Neural progenitor cell (in vitro differentiated cells): Measurements from ENCODE around the gene HYOU1. TPM values are rescaled to one million over a fixed set of nuclear protein-coding genes. Genes with fewer than 3 reads are reported as not detected.

Source experiments
- DNase-seq: peaks from one replicate; pipeline ENCODE4 v3.0.0-alpha.2; 2016; ENCODE audit warnings: low spot score
- H2AFZ ChIP-seq: fragments of 200-600 bp; sonication (generic); replicated peaks from 2 replicates; pipeline ENCODE4 v1.6.1; 2016; ENCODE audit warnings: antibody characterized with exemption
- H3F3A ChIP-seq: fragments of 200-600 bp; sonication (generic); 2 replicates; pipeline ENCODE4 v1.6.1; 2016; ENCODE audit warnings: antibody characterized with exemption, low read depth
- H3K27ac ChIP-seq: fragments of 200-600 bp; sonication (generic); 2 replicates; pipeline ENCODE4 v1.5.1; 2016; ENCODE audit warnings: mild to moderate bottlenecking
- H3K27me3 ChIP-seq: fragments of 200-600 bp; sonication (generic); 2 replicates; pipeline ENCODE4 v1.6.1; 2016; ENCODE audit warnings: mild to moderate bottlenecking, moderate library complexity
- H3K36me3 ChIP-seq: fragments of 200-600 bp; sonication (generic); 2 replicates; pipeline ENCODE4 v1.5.1; 2016
- H3K4me1 ChIP-seq: fragments of 200-600 bp; sonication (generic); 2 replicates; pipeline ENCODE4 v1.6.1; 2016; ENCODE audit warnings: mixed run types
- H3K4me2 ChIP-seq: fragments of 200-600 bp; sonication (generic); 2 replicates; pipeline ENCODE4 v1.6.1; 2016
- H3K4me3 ChIP-seq: fragments of 200-600 bp; sonication (generic); 2 replicates; pipeline ENCODE4 v1.5.1; 2016
- H3K79me2 ChIP-seq: fragments of 200-600 bp; sonication (generic); 2 replicates; pipeline ENCODE4 v1.6.1; 2016; ENCODE audit warnings: low read depth
- H3K9ac ChIP-seq: fragments of 200-600 bp; sonication (generic); 2 replicates; pipeline ENCODE4 v1.6.1; 2016
- H3K9me3 ChIP-seq: fragments of 200-600 bp; sonication (generic); 2 replicates; pipeline ENCODE4 v1.5.1; 2016; ENCODE audit warnings: low read depth
- H4K20me1 ChIP-seq: fragments of 200-600 bp; sonication (generic); 2 replicates; pipeline ENCODE4 v1.6.1; 2016; ENCODE audit warnings: low read depth
- H3K27ac Mint-ChIP-seq: 3 replicates; pipeline ENCODE4 v1.8.0; 2021; ENCODE audit warnings: mixed read lengths
- H3K27me3 Mint-ChIP-seq: 2 replicates; pipeline ENCODE4 v1.8.0; 2022; ENCODE audit warnings: low read depth, mild to moderate bottlenecking, inconsistent platforms, moderate library complexity, mixed read lengths; ENCODE audit not compliant: insufficient read depth
- H3K36me3 Mint-ChIP-seq: 3 replicates; pipeline ENCODE4 v1.8.0; 2021; ENCODE audit warnings: mixed read lengths
- H3K4me1 Mint-ChIP-seq: 3 replicates; pipeline ENCODE4 v1.8.0; 2021; ENCODE audit warnings: mixed read lengths
- H3K4me3 Mint-ChIP-seq: 3 replicates; pipeline ENCODE4 v1.8.0; 2021; ENCODE audit warnings: mild to moderate bottlenecking, moderate library complexity, mixed read lengths
- H3K9me3 Mint-ChIP-seq: 3 replicates; pipeline ENCODE4 v1.8.0; 2020; ENCODE audit warnings: mixed read lengths
- EZH2 ChIP-seq: fragments of 200-600 bp; sonication (generic); IDR thresholded peaks from 2 replicates; pipeline ENCODE4 v1.6.1; 2017; ENCODE audit warnings: antibody characterized with exemption, mild to moderate bottlenecking, moderate library complexity
- EZH2phosphoT487 ChIP-seq: fragments of 200-600 bp; sonication (generic); IDR thresholded peaks from 2 replicates; pipeline ENCODE4 v1.6.1; 2017; ENCODE audit warnings: antibody characterized with exemption
- total RNA-seq: library from RNA; depleted of rRNA; stranded (reverse); fragments of >200 nt; gene quantifications from 2 replicates; pipeline ENCODE4 v1.2.3, GENCODE V29; 2015; ENCODE audit warnings: low replicate concordance
- TF ChIP-seq, protein P1 (sequence below): fragments of 200-600 bp; sonication (generic); IDR thresholded peaks from 2 replicates; pipeline ENCODE4 v1.5.1; 2017; ENCODE audit warnings: antibody characterized with exemption, mild to moderate bottlenecking

Gene HYOU1
- total RNA-seq, 1 donor from 2014 or later: 129 TPM

DNA sequence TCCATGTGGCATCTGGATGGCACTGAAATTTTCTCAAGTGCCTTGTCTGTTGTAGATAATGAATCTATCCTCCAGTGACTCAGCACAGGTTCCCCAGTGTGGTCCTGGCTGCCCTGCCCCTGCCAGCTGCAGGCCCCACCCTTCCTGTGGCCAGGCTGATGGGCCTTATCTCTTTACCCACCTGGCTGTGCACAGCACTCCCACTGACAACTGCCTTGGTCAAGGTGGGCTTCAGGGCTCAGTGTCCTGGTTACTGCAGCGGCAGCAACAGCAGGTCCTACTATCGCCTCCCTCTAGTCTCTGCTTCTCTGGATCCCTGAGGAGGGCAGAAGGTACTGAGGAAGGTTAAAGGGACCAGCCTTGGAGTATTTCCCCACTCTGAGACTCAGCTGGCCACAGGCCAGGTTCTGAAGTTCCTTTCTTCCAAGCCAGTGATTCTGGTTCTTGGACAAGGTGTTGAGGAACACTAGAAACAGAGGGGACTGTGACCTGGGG, 30.8 kb upstream of the HYOU1 start:
- no peaks in the 10 kb centered on the region for H3K27me3 ChIP-seq
- H4K20me1 ChIP-seq: peaks cover 44% of the 10 kb centered on the region
- TF ChIP-seq, protein P1, sequence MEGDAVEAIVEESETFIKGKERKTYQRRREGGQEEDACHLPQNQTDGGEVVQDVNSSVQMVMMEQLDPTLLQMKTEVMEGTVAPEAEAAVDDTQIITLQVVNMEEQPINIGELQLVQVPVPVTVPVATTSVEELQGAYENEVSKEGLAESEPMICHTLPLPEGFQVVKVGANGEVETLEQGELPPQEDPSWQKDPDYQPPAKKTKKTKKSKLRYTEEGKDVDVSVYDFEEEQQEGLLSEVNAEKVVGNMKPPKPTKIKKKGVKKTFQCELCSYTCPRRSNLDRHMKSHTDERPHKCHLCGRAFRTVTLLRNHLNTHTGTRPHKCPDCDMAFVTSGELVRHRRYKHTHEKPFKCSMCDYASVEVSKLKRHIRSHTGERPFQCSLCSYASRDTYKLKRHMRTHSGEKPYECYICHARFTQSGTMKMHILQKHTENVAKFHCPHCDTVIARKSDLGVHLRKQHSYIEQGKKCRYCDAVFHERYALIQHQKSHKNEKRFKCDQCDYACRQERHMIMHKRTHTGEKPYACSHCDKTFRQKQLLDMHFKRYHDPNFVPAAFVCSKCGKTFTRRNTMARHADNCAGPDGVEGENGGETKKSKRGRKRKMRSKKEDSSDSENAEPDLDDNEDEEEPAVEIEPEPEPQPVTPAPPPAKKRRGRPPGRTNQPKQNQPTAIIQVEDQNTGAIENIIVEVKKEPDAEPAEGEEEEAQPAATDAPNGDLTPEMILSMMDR: no peak
- TF ChIP-seq EZH2 (no peak), EZH2phosphoT487 (no peak)
- H3K27ac ChIP-seq: no peak overlapping the region
- no peak overlapping the region for H3K4me3 ChIP-seq
- no peak for DNase-seq
- no peak overlapping the region for H2AFZ ChIP-seq
- H3K4me1 ChIP-seq: peaks cover 20% of the 10 kb centered on the region
- Mint-ChIP-seq H3K4me3 (peak overlapping the region; percentile 55), H3K36me3 (peaks cover 12% of the 10 kb centered on the region), H3K9me3 (no peaks in the 10 kb centered on the region), H3K27me3 (peaks cover 7% of the 10 kb centered on the region), H3K4me1 (peaks cover 40% of the 10 kb centered on the region), H3K27ac (no peak overlapping the region)
- H3K79me2 ChIP-seq: peaks cover 44% of the 10 kb centered on the region
- H3K36me3 ChIP-seq: no peaks in the 10 kb centered on the region
- peaks cover 46% of the 10 kb centered on the region for H3F3A ChIP-seq
- no peak overlapping the region for H3K9ac ChIP-seq
- H3K9me3 ChIP-seq: no peaks in the 10 kb centered on the region
- H3K4me2 ChIP-seq: no peak overlapping the region

DNA sequence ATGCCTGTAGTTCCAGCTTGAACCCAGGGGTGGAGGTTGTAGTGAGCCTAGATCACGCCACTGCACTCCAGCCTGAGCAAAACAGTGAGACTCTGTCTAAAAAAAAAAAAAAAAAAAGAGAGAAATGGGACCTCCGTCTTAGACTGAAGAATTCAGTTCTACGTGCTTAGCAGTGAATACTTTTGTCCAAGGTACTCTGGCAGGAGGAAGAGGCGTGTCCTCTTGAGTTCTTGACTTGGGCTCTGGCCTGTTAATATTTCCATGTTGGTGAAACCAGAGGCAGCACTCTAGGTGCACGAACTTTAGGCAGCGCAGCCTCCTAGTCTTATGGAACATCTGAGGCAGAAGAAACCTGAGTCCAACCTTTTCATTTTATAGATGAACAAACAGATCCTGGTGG, 30.1 kb upstream of the HYOU1 start:
- Histone ChIP-seq H3K27ac (no peak overlapping the region), H3K79me2 (peaks cover 37% of the 10 kb centered on the region), H3K9me3 (no peaks in the 10 kb centered on the region), H3K4me1 (peaks cover 13% of the 10 kb centered on the region), H2AFZ (no peak overlapping the region), H3K4me2 (no peak overlapping the region), H4K20me1 (peaks cover 37% of the 10 kb centered on the region), H3K36me3 (no peaks in the 10 kb centered on the region), H3K27me3 (no peaks in the 10 kb centered on the region), H3K4me3 (no peak overlapping the region), H3F3A (peaks cover 45% of the 10 kb centered on the region), H3K9ac (no peak overlapping the region)
- H3K27me3 Mint-ChIP-seq: peaks cover 4% of the 10 kb centered on the region
- H3K27ac Mint-ChIP-seq: no peak overlapping the region
- TF ChIP-seq EZH2phosphoT487: no peak
- H3K9me3 Mint-ChIP-seq: no peaks in the 10 kb centered on the region
- no peak for DNase-seq
- peaks cover 7% of the 10 kb centered on the region for H3K36me3 Mint-ChIP-seq
- H3K4me3 Mint-ChIP-seq: peak overlapping the region; percentile 55
- peaks cover 34% of the 10 kb centered on the region for H3K4me1 Mint-ChIP-seq

DNA sequence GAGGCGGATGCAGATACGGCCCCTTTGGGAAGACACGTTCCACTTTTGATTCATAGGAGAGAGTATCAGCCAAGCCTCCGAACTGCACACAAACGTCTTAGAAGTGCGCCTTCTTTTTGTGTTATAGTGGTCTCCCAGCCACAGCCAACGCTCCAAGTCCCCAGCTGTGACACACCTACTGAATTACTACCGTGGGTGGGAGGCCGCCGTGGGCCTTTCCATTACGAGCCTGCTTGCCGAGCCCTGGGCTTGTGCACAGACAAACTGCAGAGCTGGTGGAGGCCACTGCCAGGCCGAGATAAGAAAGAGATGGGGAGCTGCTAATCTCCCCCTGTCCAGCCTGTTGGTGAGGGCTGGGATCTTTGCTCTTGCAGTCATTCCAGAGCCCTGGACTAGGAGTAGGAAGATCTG, 28.4 kb upstream of the HYOU1 start:
- H3K79me2 ChIP-seq: peaks cover 29% of the 10 kb centered on the region
- no peaks in the 10 kb centered on the region for H3K27me3 ChIP-seq
- peak overlapping the region; percentile 53 for H3K9ac ChIP-seq
- H3K9me3 Mint-ChIP-seq: no peaks in the 10 kb centered on the region
- no peak for TF ChIP-seq EZH2phosphoT487
- TF ChIP-seq EZH2: no peak
- TF ChIP-seq, protein P1: no peak
- no peaks in the 10 kb centered on the region for H3K36me3 ChIP-seq
- DNase-seq: peak; percentile 34
- peaks cover 5% of the 10 kb centered on the region for H3K4me1 ChIP-seq
- H3K4me2 ChIP-seq: peak overlapping the region; percentile 90
- peaks cover 4% of the 10 kb centered on the region for H3K27me3 Mint-ChIP-seq
- H4K20me1 ChIP-seq: peaks cover 21% of the 10 kb centered on the region
- peaks cover 30% of the 10 kb centered on the region for H3F3A ChIP-seq
- peak overlapping the region; percentile 98 for H3K4me3 Mint-ChIP-seq
- peak overlapping the region; percentile 71 for H3K4me3 ChIP-seq
- H2AFZ ChIP-seq: no peak overlapping the region
- peak overlapping the region; percentile 2 for H3K27ac ChIP-seq
- H3K9me3 ChIP-seq: no peaks in the 10 kb centered on the region
- H3K4me1 Mint-ChIP-seq: peaks cover 22% of the 10 kb centered on the region
- H3K27ac Mint-ChIP-seq: peak overlapping the region; percentile 94
- peaks cover 6% of the 10 kb centered on the region for H3K36me3 Mint-ChIP-seq

DNA sequence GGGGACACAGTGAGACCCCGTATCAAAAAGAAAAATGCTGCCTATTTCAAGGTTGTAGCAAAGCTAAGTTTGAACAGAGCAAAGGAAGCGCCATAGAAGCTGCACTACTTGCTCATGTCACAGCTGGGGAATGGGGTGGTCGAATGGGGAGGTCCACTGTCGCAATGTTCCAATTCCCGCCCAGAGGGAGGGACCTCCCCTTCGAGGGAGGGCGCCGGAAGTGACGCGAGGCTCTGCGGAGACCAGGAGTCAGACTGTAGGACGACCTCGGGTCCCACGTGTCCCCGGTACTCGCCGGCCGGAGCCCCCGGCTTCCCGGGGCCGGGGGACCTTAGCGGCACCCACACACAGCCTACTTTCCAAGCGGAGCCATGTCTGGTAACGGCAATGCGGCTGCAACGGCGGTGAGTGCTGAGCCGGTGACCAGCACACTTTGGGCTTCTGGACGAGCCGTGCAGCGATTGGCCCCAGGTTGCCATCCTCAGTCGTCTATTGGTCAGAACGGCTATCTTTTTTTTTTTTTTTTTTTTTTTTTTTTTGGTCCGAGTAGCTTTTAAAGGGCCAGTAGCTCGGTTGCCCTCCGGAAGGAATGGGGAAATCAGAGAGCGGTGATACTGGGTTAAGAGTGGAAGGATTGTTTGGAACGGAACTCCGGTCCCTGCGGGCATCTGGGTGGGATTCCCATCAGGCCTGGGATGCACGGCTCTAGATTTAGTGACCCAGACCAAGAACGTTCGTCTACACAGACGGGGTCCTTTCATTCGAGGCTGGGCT, 27.8 kb upstream of the HYOU1 start, which contains the start of gene HMBS:
Gene HMBS (plus strand): TSS at position 219 of the 774 bp plus-strand sequence. CDS start 153 bp downstream, at position 372.
- peaks cover 19% of the 10 kb centered on the region for H3K4me1 Mint-ChIP-seq
- H3K9ac ChIP-seq: peak within 1 kb of the TSS; percentile 53
- TF ChIP-seq EZH2: no peak
- TF ChIP-seq EZH2phosphoT487: no peak
- TF ChIP-seq, protein P1: no peak
- H3K4me3 Mint-ChIP-seq: peak within 1 kb of the TSS; percentile 98
- peak; percentile 95 for DNase-seq
- H3K4me1 ChIP-seq: peaks cover 5% of the 10 kb centered on the region
- no peaks in the 10 kb centered on the region for H3K27me3 ChIP-seq
- peaks cover 4% of the 10 kb centered on the region for H3K27me3 Mint-ChIP-seq
- no peaks in the 10 kb centered on the region for H3K9me3 ChIP-seq
- H2AFZ ChIP-seq: peak within 1 kb of the TSS; percentile 97
- H3F3A ChIP-seq: peaks cover 24% of the 10 kb centered on the region
- H3K9me3 Mint-ChIP-seq: no peaks in the 10 kb centered on the region
- peaks cover 15% of the 10 kb centered on the region for H4K20me1 ChIP-seq
- H3K36me3 ChIP-seq: no peaks in the 10 kb centered on the region
- H3K27ac Mint-ChIP-seq: peak within 1 kb of the TSS; percentile 94
- peaks cover 29% of the 10 kb centered on the region for H3K79me2 ChIP-seq
- H3K4me2 ChIP-seq: peak within 1 kb of the TSS; percentile 90
- peaks cover 7% of the 10 kb centered on the region for H3K36me3 Mint-ChIP-seq
- peak within 1 kb of the TSS; percentile 81 for H3K27ac ChIP-seq
- H3K4me3 ChIP-seq: peak within 1 kb of the TSS; percentile 71
